GM21737 (cell line): Measurements from ENCODE around the gene ENSA.
"Not testable (repeated sequence)": the region's sequence is repeated elsewhere in the genome, so short reads cannot be mapped to it uniquely, and the experiment has no call there.

ENCODE experiments used
- ATAC-seq: cut with Tn5 transposase; IDR thresholded peaks from one replicate; pipeline ENCODE4 v1.9.1; 2021; ENCODE audit warnings: mild to moderate bottlenecking, moderate library complexity; ENCODE audit not compliant: unreplicated experiment

The ENSA gene

DNA sequence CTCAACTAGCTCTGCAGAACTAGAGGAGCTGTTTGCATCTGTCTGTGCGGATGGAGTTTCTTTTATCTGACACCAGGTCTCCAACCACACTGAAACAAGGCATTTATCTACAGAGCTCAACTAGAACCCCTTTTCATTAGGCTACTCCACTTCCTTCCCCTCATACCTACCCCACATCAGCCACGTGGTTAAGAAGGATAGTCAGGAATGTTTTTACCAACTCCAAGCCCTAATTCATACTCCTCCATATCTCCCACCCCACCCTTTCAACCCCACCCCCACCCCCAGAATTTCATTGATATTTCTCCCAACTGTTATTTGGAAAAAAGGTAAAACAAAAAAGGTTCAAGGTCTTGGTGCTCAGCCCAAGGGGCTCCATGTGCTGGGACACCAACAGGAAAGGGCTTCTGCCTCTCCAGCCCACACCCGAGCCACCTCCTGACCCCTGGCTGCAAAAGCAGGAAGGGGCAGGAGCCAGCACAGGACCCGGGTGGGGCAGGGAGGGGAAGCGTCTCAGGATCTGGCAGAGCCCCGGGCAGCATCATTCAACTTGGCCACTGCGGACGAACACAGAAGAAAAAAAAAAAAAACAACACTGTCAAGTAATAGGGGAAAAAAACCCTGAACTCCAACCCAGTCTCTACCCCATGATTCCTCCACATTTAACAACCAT, 7.0 kb downstream of the ENSA start:
- ATAC-seq: no peak

DNA sequence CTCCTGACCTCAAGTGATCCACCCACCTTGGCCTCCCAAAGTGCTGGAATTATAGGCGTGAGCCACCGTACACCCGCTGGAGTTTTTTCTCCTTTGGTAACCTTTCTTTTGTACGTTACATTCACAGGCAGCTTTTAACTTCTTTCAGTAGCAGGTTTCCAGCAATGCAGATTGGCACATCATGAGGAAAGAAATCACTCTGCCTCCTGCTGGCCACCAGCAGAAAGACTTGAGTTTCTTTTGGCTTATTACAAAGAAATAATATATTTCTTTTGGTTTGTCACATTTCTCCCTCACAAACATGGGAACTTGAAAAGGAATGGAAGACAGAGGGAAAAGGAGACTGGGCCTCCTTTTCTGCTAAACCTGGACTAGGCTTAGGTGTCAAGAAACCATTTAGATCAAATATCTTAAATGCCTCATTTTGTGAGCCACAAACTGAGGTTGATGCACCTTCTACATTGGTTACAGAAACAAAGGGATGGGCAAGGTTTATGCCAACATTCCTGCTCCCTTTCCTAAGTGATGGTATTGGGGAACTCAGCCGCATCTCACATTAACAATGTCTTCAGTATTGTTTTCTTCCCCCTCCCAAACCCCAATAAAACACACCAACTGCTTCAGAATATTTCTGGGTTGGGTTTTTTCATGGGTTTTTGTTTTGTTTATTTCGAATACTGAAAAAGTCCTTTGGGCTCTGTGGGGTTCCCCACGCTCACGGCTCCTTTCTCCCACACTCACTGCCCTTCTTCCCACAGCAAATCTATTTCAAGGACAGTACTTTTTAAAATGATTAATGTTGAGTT, 7.7 kb downstream of the ENSA start:
- ATAC-seq: no peak

DNA sequence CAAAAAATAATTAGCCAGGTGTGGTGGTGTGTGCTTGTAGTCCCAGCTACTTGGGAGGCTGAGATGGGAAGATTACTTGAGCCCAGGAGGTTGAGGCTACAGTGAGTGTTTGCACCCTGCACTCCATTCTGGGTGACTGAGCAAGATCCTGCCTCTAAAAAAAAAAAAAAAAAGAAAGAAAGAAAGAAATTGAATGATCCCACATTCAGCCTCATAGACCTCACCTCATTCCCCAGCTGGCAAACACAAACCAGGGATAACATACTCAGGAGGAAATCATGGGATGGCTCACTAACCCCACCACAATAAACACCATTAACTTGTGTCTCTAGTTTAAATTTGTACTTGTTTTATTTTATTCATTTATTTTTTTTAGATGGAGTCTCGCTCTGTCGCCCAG, 8.5 kb downstream of the ENSA start:
- ATAC-seq: no peak

DNA sequence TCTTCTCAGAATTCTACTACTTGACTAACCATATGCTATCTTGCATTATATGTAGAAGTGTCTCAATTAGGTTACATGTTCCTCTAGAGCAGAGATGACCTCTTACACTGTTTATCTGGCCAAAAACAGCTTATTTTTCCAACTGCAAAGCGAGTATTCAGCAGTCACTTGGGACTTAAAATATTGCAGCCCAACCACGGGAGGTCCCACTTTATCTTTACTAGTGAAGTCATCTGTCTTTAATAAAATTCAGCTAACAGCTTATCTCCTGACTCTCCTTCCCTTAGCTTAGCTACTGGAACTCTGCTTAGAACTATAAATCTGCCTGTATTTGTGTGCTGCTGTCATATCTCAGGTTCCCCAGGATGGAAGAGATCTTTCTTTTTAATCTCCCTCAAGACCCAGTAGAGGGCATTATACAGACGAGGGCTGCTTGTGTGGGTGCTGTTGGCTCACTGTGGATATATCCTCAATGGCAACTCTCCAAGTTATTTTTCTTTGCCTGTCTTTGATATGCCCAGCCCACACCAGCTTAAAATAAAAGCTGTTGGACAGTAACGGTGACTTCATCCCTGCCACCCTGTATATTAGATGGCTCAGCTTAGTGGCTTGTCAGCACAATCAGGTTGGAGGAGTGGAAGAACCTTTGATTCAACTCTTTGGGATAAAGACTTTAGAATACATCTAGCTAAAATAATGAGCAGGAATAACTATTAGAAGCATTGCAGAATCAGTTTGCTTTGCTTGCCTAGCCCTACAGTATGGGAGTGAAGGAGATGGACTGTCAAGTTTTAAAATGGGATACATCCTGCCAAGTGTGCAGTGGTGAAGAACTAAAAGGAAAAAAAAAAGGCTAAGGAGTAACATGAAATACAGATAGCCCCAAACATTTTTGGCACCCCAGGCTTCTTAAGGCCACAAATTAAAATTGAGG, 9.6 kb downstream of the ENSA start:
- ATAC-seq: no peak

DNA sequence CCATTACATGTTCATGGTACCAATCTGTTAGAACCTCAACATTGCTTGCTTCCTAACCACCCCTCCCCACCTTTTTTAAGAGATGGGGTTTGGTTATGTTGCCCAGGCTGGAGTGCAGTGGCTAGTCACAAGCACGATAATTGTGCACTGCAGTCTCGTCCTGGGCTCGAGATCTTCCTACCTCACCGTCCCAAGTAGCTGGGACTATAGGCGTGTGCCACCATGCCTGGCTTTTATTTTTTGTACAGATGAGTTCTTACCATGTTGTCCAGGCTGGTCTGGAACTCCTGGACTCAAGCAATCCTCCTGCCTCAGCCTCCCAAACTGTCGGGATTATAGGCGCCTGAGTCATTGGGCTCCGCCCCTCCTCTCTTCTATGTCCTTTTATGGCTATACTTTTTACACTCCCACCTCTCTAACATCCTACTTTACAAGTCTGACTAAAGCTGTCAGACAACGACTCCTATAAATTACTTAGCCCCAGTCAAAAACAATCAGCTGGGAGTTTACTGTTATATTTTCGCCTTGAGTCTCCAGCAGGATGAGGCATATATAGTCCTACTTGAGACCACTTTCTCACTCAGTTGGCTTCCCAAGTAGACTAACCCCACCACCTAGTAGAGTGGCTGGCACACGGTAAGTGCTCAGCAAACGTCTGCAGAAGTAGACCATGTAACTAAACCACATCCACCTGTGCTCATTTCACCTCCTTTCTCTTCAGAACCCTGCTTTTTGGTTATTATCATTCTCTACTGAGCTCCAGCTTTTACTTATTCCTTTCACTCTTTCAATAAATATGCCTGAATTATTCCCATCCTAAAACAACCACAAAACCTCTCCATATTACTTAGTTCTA, 13.8 kb downstream of the ENSA start:
- ATAC-seq: no peak

DNA sequence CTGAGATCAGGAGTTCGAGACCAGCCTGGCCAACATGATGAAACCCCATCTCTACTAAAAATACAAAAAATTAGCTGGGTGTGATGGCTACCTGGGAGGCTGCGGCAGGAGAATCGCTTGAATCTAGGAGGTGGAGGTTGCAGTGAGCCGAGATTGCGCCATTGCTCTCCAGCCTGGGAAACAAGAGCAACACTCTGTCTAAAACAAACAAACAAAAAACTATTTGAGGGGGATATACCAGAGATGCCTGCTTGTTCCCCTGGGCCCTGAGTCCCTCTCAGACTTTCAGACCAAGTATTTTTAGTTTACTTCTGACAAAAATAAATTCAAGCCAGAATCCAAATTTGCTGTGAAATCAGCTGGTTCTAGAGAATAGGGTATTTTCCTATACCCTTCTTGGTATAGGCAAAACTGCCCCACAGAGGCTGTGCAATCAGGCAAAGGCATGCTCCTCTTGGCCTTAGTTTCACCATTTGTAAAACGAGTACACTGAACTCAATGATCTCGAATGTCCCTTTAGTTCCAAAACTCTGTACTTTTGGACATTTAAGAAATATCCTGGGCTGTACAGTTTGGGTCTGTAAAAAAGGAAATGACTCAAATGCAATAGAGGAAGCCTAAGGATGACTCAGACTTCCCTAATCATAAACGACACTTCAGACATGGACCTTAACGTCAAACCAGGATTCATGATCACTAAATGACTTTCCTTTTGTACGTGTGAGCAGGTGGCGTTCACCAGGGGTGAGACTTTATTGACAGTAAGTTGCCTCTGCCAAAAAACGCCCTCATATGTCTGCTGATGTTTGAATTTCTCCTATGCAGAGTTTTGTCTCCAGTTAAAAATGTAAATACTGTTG, 16.1 kb downstream of the ENSA start:
- no peak for ATAC-seq

DNA sequence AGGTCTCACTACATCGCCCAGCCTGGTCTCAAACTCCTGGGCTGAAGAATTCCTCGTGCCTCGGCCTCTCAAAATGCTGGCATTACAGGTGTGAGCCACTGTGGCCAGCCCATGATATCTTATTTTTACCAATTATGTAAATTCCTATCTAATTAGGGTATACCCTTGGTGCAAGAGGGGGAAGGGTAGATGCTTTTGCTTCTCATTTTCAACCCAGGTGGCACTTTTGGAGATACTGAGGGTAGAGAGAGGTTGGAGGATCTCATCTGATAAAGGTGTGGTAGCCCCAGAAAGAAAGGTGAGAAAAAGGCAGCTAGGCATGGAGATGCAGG, 17.4 kb downstream of the ENSA start:
- ATAC-seq: no peak

DNA sequence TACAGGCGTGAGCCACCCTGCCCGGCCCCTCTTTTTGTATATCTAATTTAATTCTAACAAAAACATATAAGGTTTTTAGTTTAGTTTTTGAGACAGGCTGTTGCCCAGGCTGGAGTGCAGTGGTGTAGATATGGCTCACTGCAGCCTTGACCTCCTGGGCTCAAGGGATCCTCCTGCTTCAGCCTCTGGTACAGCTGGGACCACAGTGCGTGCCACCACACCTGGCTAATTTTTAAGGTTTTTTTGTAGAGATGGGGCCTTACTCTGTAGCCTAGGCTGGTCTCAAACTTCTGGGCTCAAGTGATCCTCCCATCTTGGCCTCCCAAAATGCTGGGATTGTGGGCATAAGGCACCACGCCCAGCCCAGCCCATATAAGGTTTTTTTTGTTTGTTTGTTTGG, 18.8 kb downstream of the ENSA start:
- ATAC-seq: no peak

DNA sequence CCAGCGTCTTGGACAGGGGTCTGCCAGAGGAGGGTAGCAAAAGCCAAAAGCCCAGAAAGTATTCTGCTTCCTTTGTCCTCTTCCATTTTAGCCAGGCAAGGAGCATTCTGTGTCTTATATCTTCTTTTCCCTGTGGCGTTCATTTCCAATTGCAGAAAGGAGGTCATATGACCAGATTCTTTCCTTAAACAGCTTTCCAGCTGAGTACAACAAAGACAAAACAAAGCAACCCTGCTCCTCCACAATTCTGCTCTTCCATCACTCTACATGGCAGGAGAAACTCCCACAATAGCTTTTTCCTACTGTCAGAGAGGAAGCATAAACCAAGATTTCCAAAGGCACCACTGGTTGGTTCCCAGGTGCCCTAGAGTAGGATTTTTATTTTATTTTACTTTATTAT, 19.7 kb downstream of the ENSA start:
- no peak for ATAC-seq

DNA sequence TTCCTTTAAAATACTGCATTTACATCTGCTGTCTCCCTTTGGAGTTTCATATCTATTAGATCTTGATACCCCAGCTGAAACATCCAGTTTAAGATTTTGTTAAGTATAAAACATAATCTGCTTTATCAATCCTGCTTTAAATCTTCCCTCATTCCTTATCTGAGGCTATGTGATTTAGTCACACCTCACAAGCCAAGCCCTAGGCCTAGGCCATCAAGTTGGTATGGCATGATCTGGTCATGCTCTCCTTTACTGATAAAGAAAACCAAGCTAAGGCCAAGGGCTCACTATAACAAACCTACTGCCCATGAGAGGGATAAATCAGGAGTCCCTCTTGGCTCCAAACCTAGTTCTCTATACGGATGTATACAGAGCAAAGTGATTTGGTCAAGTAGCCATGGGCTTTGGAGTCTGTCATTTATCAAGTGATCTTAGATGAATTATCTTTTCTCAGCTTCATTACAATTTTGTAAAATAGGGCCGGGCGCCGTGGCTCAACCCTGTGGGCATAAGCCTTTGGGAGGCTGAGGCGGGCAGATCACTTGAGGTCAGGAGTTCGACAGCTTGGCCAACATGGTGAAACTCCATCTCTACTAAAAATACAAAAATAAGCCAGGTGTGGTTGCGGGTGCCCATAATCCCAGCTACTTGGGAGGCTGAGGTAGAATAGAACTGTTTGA, 22.8 kb downstream of the ENSA start:
- no peak for ATAC-seq

DNA sequence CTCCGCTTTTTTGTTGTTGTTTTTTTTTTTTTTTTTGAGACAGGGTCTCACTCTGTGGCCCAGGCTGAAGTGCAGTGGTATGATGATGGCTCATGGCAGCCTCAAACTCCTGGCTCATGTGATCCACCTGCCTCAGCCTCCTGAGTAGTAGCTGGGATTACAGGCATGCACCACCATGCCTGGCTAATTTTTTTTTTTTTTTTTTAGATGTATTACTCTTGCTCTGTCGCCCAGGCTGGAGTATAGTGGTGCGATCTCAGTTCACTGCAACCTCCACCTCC, 24.0 kb downstream of the ENSA start:
- ATAC-seq: not testable (repeated sequence)

DNA sequence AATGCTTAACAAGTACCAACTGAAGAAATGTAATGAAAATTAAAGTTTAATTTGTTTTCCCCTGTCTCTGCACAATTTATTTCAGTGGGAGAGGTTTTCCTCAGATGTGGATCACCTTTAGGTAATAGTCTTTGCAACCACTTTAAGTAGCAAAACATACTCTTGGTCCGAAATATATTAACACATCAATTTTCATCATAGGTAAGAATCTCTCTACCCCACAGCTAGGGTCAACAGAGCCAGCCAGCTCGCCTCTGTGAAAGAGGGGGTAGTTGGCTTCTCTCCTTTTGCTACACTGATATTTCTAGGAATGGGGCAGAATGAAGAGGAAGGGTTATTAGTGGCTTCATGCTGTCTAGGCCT, 25.2 kb downstream of the ENSA start:
- ATAC-seq: no peak

DNA sequence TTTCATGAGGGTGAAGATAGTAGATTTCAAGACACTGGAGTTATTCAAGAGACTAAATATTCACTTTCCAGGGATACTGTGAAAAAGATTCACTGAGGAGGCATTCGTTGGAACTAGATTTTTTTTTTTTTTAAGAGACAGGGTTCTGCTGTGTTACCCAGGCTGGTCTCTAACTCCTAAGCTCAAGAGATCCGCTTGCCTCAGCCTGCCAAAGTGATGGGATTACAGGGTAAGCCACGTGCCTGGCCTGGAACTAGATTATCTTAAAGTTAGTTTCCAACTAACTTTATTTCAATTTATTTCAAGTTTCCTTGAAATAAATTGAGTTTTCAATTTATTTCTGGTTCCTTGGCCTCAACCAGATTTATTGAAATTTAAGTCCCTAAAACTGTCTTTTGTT, 25.7 kb downstream of the ENSA start:
- ATAC-seq: no peak

DNA sequence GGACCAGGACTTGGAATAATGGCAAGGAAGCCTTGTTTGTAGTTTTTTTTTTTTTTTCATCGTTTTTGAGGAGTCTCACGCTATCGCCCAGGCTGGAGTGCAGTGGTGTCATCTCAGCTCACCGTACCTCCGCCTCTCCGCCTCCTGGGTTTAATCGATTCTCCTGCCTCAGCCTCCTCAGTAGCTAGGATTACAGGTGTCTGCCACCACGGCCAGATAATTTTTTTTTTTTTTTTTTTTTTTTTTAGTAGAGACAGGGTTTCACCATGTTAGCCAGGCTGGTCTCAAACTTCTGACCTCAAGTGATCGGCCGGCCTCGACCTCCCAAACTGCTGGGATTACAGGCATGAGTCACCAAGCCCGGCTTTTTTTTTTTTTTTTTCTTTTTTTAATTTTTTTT, 27.0 kb downstream of the ENSA start:
- ATAC-seq: not testable (repeated sequence)

DNA sequence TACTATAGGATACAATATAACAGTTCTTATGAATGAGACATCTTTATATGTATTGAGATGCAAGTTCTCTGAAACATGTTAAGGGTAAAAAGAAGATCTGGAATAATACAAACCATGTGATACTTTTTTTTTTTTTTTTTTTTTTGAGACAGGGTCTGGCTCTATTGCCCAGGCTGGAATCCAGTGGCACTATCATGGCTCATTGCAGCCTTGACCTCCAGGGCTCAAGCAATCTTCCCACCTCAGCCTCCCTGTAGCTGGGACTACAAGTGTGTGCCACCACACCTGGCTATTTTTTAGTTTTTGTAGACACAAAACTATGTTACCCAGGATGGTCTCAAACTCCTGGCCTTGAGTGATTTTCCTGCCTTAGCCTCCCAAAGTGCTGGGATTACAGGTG, 27.9 kb downstream of the ENSA start:
- no peak for ATAC-seq

DNA sequence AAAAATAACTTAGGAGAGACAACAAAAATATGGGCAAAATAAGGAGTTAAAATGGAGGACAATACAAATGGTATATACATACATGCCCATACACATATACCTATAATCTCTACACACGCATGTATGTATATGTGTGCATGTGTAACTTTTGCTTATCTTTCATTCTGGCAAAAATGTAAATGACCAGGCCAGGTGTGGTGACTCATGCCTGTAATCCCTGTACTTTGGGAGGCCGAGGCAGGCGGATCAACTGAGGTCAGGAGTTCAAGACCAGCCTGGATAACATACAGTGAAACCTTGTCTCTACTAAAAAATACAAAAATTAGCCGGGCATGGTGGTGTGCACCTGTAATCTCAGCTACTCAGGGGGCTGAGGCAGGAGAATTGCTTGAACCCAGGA, 31.1 kb downstream of the ENSA start:
- ATAC-seq: not testable (repeated sequence)

DNA sequence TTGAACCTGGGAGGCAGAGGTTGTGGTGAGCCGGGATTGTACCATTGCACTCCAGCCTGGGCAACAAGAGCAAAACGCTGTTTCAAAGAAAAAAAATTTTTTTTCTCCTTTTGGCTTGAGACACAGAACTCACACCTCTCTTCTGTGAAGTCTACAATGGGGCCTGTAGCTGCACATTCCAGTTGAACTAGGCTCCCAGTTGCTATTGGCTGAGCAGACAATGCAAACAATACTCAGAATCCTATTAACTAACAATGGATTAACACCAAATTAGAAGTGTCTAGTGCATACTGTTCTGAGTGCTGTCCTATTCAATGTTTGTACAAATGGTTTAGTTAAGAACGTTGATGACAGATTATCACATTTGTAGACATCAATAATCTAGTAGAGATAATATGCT, 32.4 kb downstream of the ENSA start:
- no peak for ATAC-seq

DNA sequence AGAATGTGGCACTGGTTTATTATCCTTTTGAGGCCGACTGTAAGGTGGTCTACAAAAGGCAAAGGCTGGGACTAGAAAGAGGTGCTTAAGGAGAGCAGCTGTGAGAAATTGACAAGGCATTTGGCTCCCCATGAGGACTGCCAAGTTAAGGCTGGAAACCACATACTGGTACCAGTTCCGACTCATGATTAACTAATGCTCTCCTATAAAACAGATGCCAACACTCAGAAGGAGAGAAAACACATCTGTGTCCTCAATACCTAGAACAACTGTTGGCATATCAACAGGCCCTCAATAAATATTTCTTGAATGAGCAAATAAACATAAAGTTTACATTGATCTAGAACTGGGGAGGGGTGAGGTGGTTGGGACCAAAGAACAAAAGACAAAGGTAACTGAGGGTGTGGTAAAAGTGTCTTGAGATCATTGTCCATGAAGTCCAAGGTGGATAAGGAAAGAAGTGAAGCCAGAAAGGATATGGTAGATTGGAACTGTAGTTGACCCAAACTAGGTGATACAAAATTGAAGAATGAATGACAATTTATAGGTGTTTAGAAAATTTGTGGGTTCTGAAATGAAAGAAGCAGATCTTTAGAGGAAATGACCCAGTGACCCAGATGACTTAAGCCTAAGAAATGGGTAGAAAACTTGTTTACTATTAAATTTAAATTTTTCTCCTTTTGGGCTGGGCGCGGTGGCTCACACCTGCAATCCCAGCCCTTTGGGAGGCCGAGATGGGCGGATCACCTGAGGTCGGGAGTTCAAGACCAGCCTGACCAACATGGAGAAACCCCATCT, 33.1 kb downstream of the ENSA start:
- no peak for ATAC-seq

DNA sequence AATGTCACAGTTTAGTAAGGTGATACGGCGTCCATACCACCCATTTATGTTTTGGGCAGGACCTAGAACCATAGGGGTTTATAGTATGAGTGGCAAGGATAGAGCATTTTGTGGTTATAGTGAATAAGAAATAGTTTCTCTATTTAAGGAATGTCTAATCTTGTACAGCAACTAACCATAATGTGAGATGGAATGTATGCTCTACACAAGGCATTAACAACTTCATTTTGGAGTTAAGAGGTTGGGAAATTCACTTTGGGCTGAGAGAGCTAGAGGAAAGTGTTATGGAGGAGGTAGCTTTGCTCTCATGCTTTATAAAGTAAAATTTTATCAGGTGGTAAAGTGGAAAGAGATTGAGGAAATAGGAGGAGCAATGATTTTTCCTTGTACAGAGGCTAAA, 47.0 kb downstream of the ENSA start:
- ATAC-seq: no peak
